H1 (cell line): Measurements from ENCODE around the gene PLXNB2. TPM values are rescaled to one million over a fixed set of nuclear protein-coding genes. Genes with fewer than 3 reads are reported as not detected.

ENCODE experiments used
- ATF3 ChIP-seq: IDR thresholded peaks from 2 replicates; pipeline ENCODE4 v1.6.1; 2011; ENCODE audit warnings: low read depth, mild to moderate bottlenecking, low read length; ENCODE audit not compliant: insufficient read depth
- BACH1 ChIP-seq: IDR thresholded peaks from 2 replicates; pipeline ENCODE4 v1.6.1; 2012; ENCODE audit warnings: low read length, improper control_type of control experiment
- BCL11A ChIP-seq, 2 experiments: IDR thresholded peaks; one replicate each; pipeline ENCODE4 v1.6.1; 2011; ENCODE audit warnings: low read depth in 2 of 2, low read length in 2 of 2, mild to moderate bottlenecking in 2 of 2
- CBX5 ChIP-seq: fragments of 300-800, 300-1000 bp; sonication (generic); IDR thresholded peaks from 2 replicates; pipeline ENCODE4 v1.7.1; 2016; ENCODE audit warnings: antibody characterized with exemption, low read length, low read depth
- CBX8 ChIP-seq: fragments of 300-800, 300-1000 bp; sonication (generic); IDR thresholded peaks from 2 replicates; pipeline ENCODE4 v1.7.1; 2016; ENCODE audit warnings: low read depth, low read length, borderline replicate concordance
- CREB1 ChIP-seq: IDR thresholded peaks from 2 replicates; pipeline ENCODE4 v1.6.1; 2012; ENCODE audit warnings: inconsistent platforms
- GABPA ChIP-seq: IDR thresholded peaks from 2 replicates; pipeline ENCODE4 v1.6.1; 2011; ENCODE audit warnings: mild to moderate bottlenecking, low read length, moderate library complexity, borderline replicate concordance; ENCODE audit not compliant: insufficient read depth
- GTF2F1 ChIP-seq: IDR thresholded peaks from 2 replicates; pipeline ENCODE4 v1.6.1; 2012; ENCODE audit warnings: low read depth, low read length, improper control_type of control experiment, borderline replicate concordance
- HDAC2 ChIP-seq, 2 experiments: fragments of 300-600 bp in 1 of 2; sonication (generic) in 1 of 2; IDR thresholded peaks; 2 replicates each; pipeline ENCODE4 v1.6.1; 2011 to 2012; ENCODE audit warnings: low read depth in 2 of 2, low read length in 2 of 2, mild to moderate bottlenecking in 2 of 2, moderate library complexity in 2 of 2, borderline replicate concordance in 1 of 2, inconsistent platforms in 1 of 2
- KDM4A ChIP-seq: IDR thresholded peaks from one replicate; pipeline ENCODE4 v1.7.1; 2012; ENCODE audit warnings: low read depth, mild to moderate bottlenecking, moderate library complexity, low read length, inconsistent platforms; ENCODE audit not compliant: severe bottlenecking
- KDM5A ChIP-seq: fragments of 200-600 bp; IDR thresholded peaks from 2 replicates; pipeline ENCODE4 v1.7.1; 2012; ENCODE audit warnings: mild to moderate bottlenecking, low read length, inconsistent platforms, mixed read lengths
- NANOG ChIP-seq: IDR thresholded peaks from 2 replicates; pipeline ENCODE4 v1.6.1; 2011; ENCODE audit warnings: low read length, low read depth, mild to moderate bottlenecking, inconsistent platforms; ENCODE audit not compliant: insufficient read depth, poor library complexity, severe bottlenecking
- PHF8 ChIP-seq: fragments of 200-600 bp; sonication (generic); conservative IDR thresholded peaks from 2 replicates; pipeline ENCODE4 v1.7.1; 2012; ENCODE audit warnings: low read depth, mild to moderate bottlenecking, inconsistent platforms, low read length, moderate library complexity
- POLR2A ChIP-seq, 2 experiments: IDR thresholded peaks; 1 replicate in 1 of 2; 2 replicates in 1 of 2; pipeline ENCODE4 v1.6.1; 2011; ENCODE audit warnings: low read depth in 2 of 2, low read length in 2 of 2, mild to moderate bottlenecking in 2 of 2; ENCODE audit errors: control extremely low read depth in 1 of 2
- POLR2AphosphoS5 ChIP-seq: IDR thresholded peaks from 2 replicates; pipeline ENCODE4 v1.6.1; 2011; ENCODE audit warnings: low read depth, low read length
- RFX5 ChIP-seq: IDR thresholded peaks from 2 replicates; pipeline ENCODE4 v1.6.1; 2011; ENCODE audit warnings: low read depth, low read length, improper control_type of control experiment, borderline replicate concordance
- RXRA ChIP-seq: IDR thresholded peaks from 2 replicates; pipeline ENCODE4 v1.6.1; 2011; ENCODE audit warnings: low read depth, mild to moderate bottlenecking, low read length, moderate library complexity; ENCODE audit not compliant: insufficient read depth
- SIN3A ChIP-seq, 2 experiments: IDR thresholded peaks in 1 of 2; conservative IDR thresholded peaks in 1 of 2; 2 replicates each; pipeline ENCODE4 v1.6.1; 2011 to 2012; ENCODE audit warnings: low read length in 2 of 2, improper control_type of control experiment in 1 of 2, low read depth in 1 of 2, mild to moderate bottlenecking in 1 of 2
- SP2 ChIP-seq: IDR thresholded peaks from 2 replicates; pipeline ENCODE4 v1.6.1; 2012; ENCODE audit warnings: mild to moderate bottlenecking, low read length, inconsistent platforms
- SUZ12 ChIP-seq: fragments of 200-600 bp; sonication (generic); IDR thresholded peaks from 2 replicates; pipeline ENCODE4 v1.6.1; 2012; ENCODE audit warnings: mild to moderate bottlenecking, inconsistent platforms, low read length, moderate library complexity, mixed read lengths
- TAF7 ChIP-seq: optimal IDR thresholded peaks from 2 replicates; pipeline ENCODE3; 2011; ENCODE audit warnings: low read depth, mild to moderate bottlenecking, inconsistent platforms, low read length, moderate library complexity, borderline replicate concordance
- USF2 ChIP-seq: IDR thresholded peaks from 2 replicates; pipeline ENCODE4 v1.6.1; 2011; ENCODE audit warnings: low read length, improper control_type of control experiment
- polyA plus RNA-seq, 7 experiments: library from polyadenylated mRNA; depleted of rRNA in 3 of 7; stranded (reverse) in 5 of 7; unstranded in 2 of 7; fragments of >200 nt in 5 of 7; fragments of 200-250 nt in 2 of 7; gene quantifications; 1 replicate in 5 of 7; 2 replicates in 1 of 7; 4 replicates in 1 of 7; pipeline versions ENCODE4 v1.2.1 to v1.2.3, GENCODE V29; 2011 to 2013; ENCODE audit warnings: missing spikeins in 2 of 7, mixed read lengths in 2 of 7
- total RNA-seq: library from RNA; stranded (reverse); fragmentation: NEBNext Ultra II Directional; extraction: Animal tissue kit (Norgen Biotek cat#: 25700); gene quantifications from 2 replicates; pipeline ENCODE4 v1.2.1, GENCODE V29; 2021

Gene PLXNB2
- total and polyA plus RNA-seq, 2 of the 8 experiments (the other 6 are each of a cell fraction or from before 2014, with no cell fraction given), result 58.3 to 92.8 TPM

- TF ChIP-seq TAF7 (peak; percentile 64), KDM5A (peak; percentile 89), CREB1 (peak; percentile 100), KDM4A (peak; percentile 99), SIN3A (conservative IDR thresholded peaks at IDR 0.05 in 1 of 2, IDR thresholded peaks at IDR 0.05 in 1 of 2; ENCODE audit: low read depth in 1 of 2, low read length in 2 of 2) (peak; percentile 16 to 82; a peak in 1 of 4 replicates), RFX5 (no peak), USF2 (no peak), CBX8 (no peak), POLR2AphosphoS5 (peak; percentile 90), GTF2F1 (no peak), HDAC2 (IDR thresholded peaks at IDR 0.05; ENCODE audit: borderline replicate concordance in 1 of 2, low read depth in 2 of 2, low read length in 2 of 2) (peak in 1 of 2 experiments; percentile 88; a peak in 2 of 4 replicates), NANOG (no peak), BCL11A (IDR thresholded peaks at IDR 0.05; ENCODE audit: low read depth in 2 of 2, low read length in 2 of 2) (no peak), PHF8 (peak; percentile 85), RXRA (no peak), CBX5 (no peak), POLR2A (IDR thresholded peaks at IDR 0.05; ENCODE audit: control extremely low read depth in 1 of 2, low read depth in 2 of 2, low read length in 2 of 2) (peak in 1 of 2 experiments; percentile 90; a peak in 2 of 3 replicates), BACH1 (peak; percentile 68), SP2 (no peak), SUZ12 (no peak), GABPA (peak; percentile 96), ATF3 (peak; percentile 92)
Measured at GRCh38 chr22:50244420-50245213, 62.8 kb downstream of the PLXNB2 start, which contains the start of gene TUBGCP6 (continued).
